ENCODE results near the gene STK32B. TPM values are rescaled to one million over a fixed set of nuclear protein-coding genes. Genes with fewer than 3 reads are reported as not detected.

The STK32B gene
- total and polyA plus RNA-seq, 2 of the 8 experiments (the other 6 are each of a cell fraction or from before 2014, with no cell fraction given), result 2.3 to 2.5 TPM

DNA sequence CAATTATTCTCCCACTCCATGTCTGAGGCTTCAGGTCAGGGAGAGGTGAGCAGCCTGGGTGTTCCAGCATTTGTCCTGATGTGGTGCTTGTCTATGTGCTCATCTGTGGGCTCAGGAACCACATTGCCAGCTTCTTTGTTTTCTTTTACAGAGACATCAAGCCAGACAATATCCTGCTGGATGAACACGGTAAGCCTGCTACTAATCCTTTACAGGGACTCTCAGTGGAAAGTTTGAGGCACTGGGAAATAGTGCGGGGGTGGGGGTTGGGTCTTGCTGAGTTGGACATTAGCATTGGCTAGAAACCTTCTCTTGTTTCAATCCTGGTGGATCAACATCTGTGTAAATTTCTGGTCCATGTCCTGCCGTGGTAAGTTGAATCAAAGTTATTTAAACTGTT lies 346.8 kb downstream of the STK32B start:
- Histone ChIP-seq H3K4me1 (replicated peaks in 1 of 4; ENCODE audit: control insufficient read depth in 3 of 4, insufficient read depth in 4 of 4, low read length in 3 of 4) (no peaks in the 10 kb centered on the region), H3K56ac (replicated peaks; ENCODE audit: insufficient read length, low read depth, low read length) (no peak overlapping the region), H3K9ac (replicated peaks in 1 of 4; ENCODE audit: extremely low read depth in 1 of 4, low read depth in 3 of 4, low read length in 3 of 4) (no peak overlapping the region), H3K79me2 (ENCODE audit: control insufficient read depth in 1 of 2, insufficient read depth in 2 of 2, low read length in 2 of 2) (no peaks in the 10 kb centered on the region), H3K9me3 (ENCODE audit: insufficient read depth in 2 of 2, low read depth in 1 of 2, low read length in 1 of 2) (peaks cover 3 to 4% of the 10 kb centered on the region in 2 experiments; a peak in 1 of 4 replicates), H2BK12ac (ENCODE audit: low read depth, low read length) (no peak overlapping the region), H4K91ac (replicated peaks; ENCODE audit: insufficient read length, low read length) (no peak overlapping the region), H2BK20ac (ENCODE audit: low read length) (no peak overlapping the region), H4K5ac (ENCODE audit: insufficient read length, low read depth, low read length) (no peak overlapping the region), H3K4me2 (ENCODE audit: insufficient read depth in 1 of 2, low read depth in 2 of 2, low read length in 2 of 2) (no peak overlapping the region), H2AFZ (ENCODE audit: low read length) (no peak overlapping the region), H3K14ac (ENCODE audit: insufficient read length) (no peak overlapping the region), H3K27me3 (replicated peaks in 1 of 4; ENCODE audit: control insufficient read depth in 3 of 4, extremely low read depth in 1 of 4, insufficient read depth in 3 of 4, low read length in 3 of 4) (no peaks in the 10 kb centered on the region), H3K18ac (ENCODE audit: extremely low read depth, low read length) (no peak overlapping the region), H3K23ac (ENCODE audit: insufficient read length) (no peak overlapping the region), H3K23me2 (ENCODE audit: low read depth, low read length) (no peaks in the 10 kb centered on the region), H4K8ac (ENCODE audit: extremely low read depth, insufficient read depth, low read length) (no peak overlapping the region), H3K27ac (ENCODE audit: low read depth, low read length) (no peak overlapping the region), H2BK15ac (ENCODE audit: low read length) (no peak overlapping the region), H3K4me3 (ENCODE audit: extremely low read depth in 1 of 4, insufficient read depth in 2 of 4, low read depth in 3 of 4, low read length in 4 of 4) (no peak overlapping the region), H2BK5ac (ENCODE audit: low read depth, low read length) (no peak overlapping the region), H3K4ac (replicated peaks; ENCODE audit: insufficient read length, low read depth, low read length) (no peak overlapping the region), H4K20me1 (replicated peaks in 1 of 2; ENCODE audit: control insufficient read depth in 1 of 2, insufficient read depth in 2 of 2, low read length in 2 of 2) (no peaks in the 10 kb centered on the region), H2BK120ac (replicated peaks; ENCODE audit: low read depth, low read length) (no peak overlapping the region), H3K36me3 (ENCODE audit: control insufficient read depth in 2 of 4, insufficient read depth in 4 of 4, low read length in 3 of 4) (no peaks in the 10 kb centered on the region), H2AK5ac (ENCODE audit: low read depth, low read length) (no peak overlapping the region), H3K79me1 (ENCODE audit: low read depth, low read length) (no peaks in the 10 kb centered on the region; the same call in 1 of the 2 replicates)
- FAIRE-seq, result no peak
- TF ChIP-seq CREB1 (IDR thresholded peaks at IDR 0.05), result no peak
- TF ChIP-seq SIRT6 (IDR thresholded peaks at IDR 0.05; ENCODE audit: low read length), result no peak
- TF ChIP-seq NANOG (IDR thresholded peaks at IDR 0.05; ENCODE audit: insufficient read depth, low read depth, low read length, poor library complexity, severe bottlenecking), result no peak
- TF ChIP-seq SP2 (IDR thresholded peaks at IDR 0.05; ENCODE audit: low read length), result no peak
- TF ChIP-seq POLR2A (IDR thresholded peaks at IDR 0.05; ENCODE audit: control extremely low read depth in 1 of 2, low read depth in 2 of 2, low read length in 2 of 2), result no peak
- no peak for TF ChIP-seq NRF1 (IDR thresholded peaks at IDR 0.05; ENCODE audit: low read depth, low read length)
- no peak for TF ChIP-seq CBX8 (IDR thresholded peaks at IDR 0.05; ENCODE audit: borderline replicate concordance, low read depth, low read length)
- no peak for TF ChIP-seq BRCA1 (IDR thresholded peaks at IDR 0.05; ENCODE audit: low read depth, low read length)
- no peak for TF ChIP-seq EGR1 (IDR thresholded peaks at IDR 0.05; ENCODE audit: borderline replicate concordance, low read depth, low read length)
- no peak for TF ChIP-seq RAD21 (IDR thresholded peaks at IDR 0.05 in 1 of 2, conservative IDR thresholded peaks at IDR 0.05 in 1 of 2; ENCODE audit: low read depth in 2 of 2, low read length in 2 of 2)
- no peak for TF ChIP-seq RBBP5 (IDR thresholded peaks at IDR 0.05; ENCODE audit: borderline replicate concordance, low read depth, low read length)
- no peak for TF ChIP-seq BACH1 (IDR thresholded peaks at IDR 0.05; ENCODE audit: low read length)
- no peak for TF ChIP-seq CHD1 (IDR thresholded peaks at IDR 0.05; ENCODE audit: low read depth, low read length)
- ChIA-PET CTCF (ENCODE audit: partially characterized antibody) (interaction anchor here (0.9 to 8.2 kb wide), 8 partner anchors 8 to 388 kb away, joined by 3 to 92 read pairs (median 14); no protein-coding TSS in a partner anchor), POLR2A (ENCODE audit: partially characterized antibody) (no interaction called here)
- 73% methylated on average over 3 of the region's 3 CpGs; no CpG with 5 or more reads in 1 of the 2 experiments for WGBS, 2 experiments (ENCODE audit: extremely low coverage in 1 of 2, insufficient coverage in 1 of 2, insufficient read length in 1 of 2, insufficient replicate concordance in 2 of 2, low coverage in 1 of 2, low lambda C conversion rate in 2 of 2, missing lambda C conversion rate in 1 of 2)
- DNase-seq (ENCODE audit: low read depth in 1 of 2, low spot score in 2 of 2), result no peak

Measured in H1 (cell line).